HuH-7 (cell line): ENCODE measurements around the gene TNS1.
"Not testable (repeated sequence)": the region's sequence is repeated elsewhere in the genome, so short reads cannot be mapped to it uniquely, and the experiment has no call there.

ENCODE experiments used
- DNase-seq: peaks from one replicate; pipeline ENCODE4 v3.0.0; 2011; ENCODE audit warnings: low spot score

TNS1 gene

GRCh38 chr2:218002845-218003180 is at the start of gene TNS1:
TSS of gene TNS1 (minus strand) at chr2:218002995. CDS start at chr2:218002872, 123 bp downstream.
- no peak for DNase-seq

- no peak for DNase-seq
Observed at GRCh38 chr2:218051903-218052302, 49.1 kb upstream of the TNS1 start.

GRCh38 chr2:218047536-218048225 is 44.9 kb upstream of the TNS1 start:
- no peak for DNase-seq

- DNase-seq: no peak
Observed at GRCh38 chr2:218046238-218046637, 43.4 kb upstream of the TNS1 start.

GRCh38 chr2:218044599-218044998 is 41.8 kb upstream of the TNS1 start:
- not testable (repeated sequence) for DNase-seq

- no peak for DNase-seq
Observed at GRCh38 chr2:218043701-218044109, 40.9 kb upstream of the TNS1 start.

- no peak for DNase-seq
Observed at GRCh38 chr2:218043100-218043499, 40.3 kb upstream of the TNS1 start.

GRCh38 chr2:218041302-218042168 is 38.7 kb upstream of the TNS1 start:
- no peak for DNase-seq

GRCh38 chr2:218040883-218041282 is 38.1 kb upstream of the TNS1 start:
- DNase-seq: no peak

- DNase-seq: no peak
Observed at GRCh38 chr2:218039171-218039570, 36.4 kb upstream of the TNS1 start.

- DNase-seq: no peak
Observed at GRCh38 chr2:218036371-218036770, 33.6 kb upstream of the TNS1 start.

GRCh38 chr2:218035463-218036100 is 32.8 kb upstream of the TNS1 start:
- DNase-seq: no peak

GRCh38 chr2:218034497-218035213 is 31.9 kb upstream of the TNS1 start:
- peak; percentile 52 for DNase-seq

GRCh38 chr2:218033590-218034496 is 31.0 kb upstream of the TNS1 start:
- DNase-seq: peak; percentile 3

- peak; percentile 3 for DNase-seq
Observed at GRCh38 chr2:218033208-218033589, 30.4 kb upstream of the TNS1 start.

- peak; percentile 2 for DNase-seq
Observed at GRCh38 chr2:218032336-218033171, 29.8 kb upstream of the TNS1 start.

- DNase-seq: no peak
Observed at GRCh38 chr2:218031771-218032257, 29.0 kb upstream of the TNS1 start.

- DNase-seq: no peak
Observed at GRCh38 chr2:218031261-218031660, 28.5 kb upstream of the TNS1 start.

GRCh38 chr2:218030409-218031195 is 27.8 kb upstream of the TNS1 start:
- no peak for DNase-seq
